Activated naive CD4-positive, alpha-beta T cell treated with anti-CD3 and anti-CD28 coated beads, Interleukin-2, amount 10 ng/mL, durations not matched to agents 7 days and 5 days (primary cell): ENCODE data around the gene OR2T10.
"Not testable (repeated sequence)": the region's sequence is repeated elsewhere in the genome, so short reads cannot be mapped to it uniquely, and the experiment has no call there.

Source experiments
- CTCF ChIA-PET: fragments of 350-600 bp; sonication (Branson Sonifier 250); formaldehyde crosslinking; loops from one replicate; lab custom pipeline; 2021; ENCODE audit warnings: antibody characterized with exemption; lab: Charles Lee
- DNase-seq: peaks from one replicate; pipeline ENCODE4 v3.0.0-alpha.2; 2020
- H3K27ac Mint-ChIP-seq: one replicate; pipeline ENCODE4 v1.8.0; 2021; ENCODE audit warnings: mild to moderate bottlenecking, moderate library complexity, mixed read lengths
- H3K27me3 Mint-ChIP-seq: one replicate; pipeline ENCODE4 v1.8.0; 2021; ENCODE audit warnings: mild to moderate bottlenecking, mixed read lengths
- H3K36me3 Mint-ChIP-seq: one replicate; pipeline ENCODE4 v1.8.0; 2021; ENCODE audit warnings: mixed read lengths
- H3K4me1 Mint-ChIP-seq: one replicate; pipeline ENCODE4 v1.8.0; 2021; ENCODE audit warnings: mixed read lengths
- H3K4me3 Mint-ChIP-seq: one replicate; pipeline ENCODE4 v1.8.0; 2021; ENCODE audit warnings: mild to moderate bottlenecking, moderate library complexity, mixed read lengths
- H3K9me3 Mint-ChIP-seq: one replicate; pipeline ENCODE4 v1.8.0; 2021; ENCODE audit warnings: mixed read lengths

Gene OR2T10

GRCh38 chr1:248573856-248574255 lies 23.6 kb downstream of the OR2T10 start:
- H3K27ac Mint-ChIP-seq, H3K36me3 Mint-ChIP-seq, CTCF ChIA-PET, H3K27me3 Mint-ChIP-seq, H3K4me1 Mint-ChIP-seq, H3K4me3 Mint-ChIP-seq, H3K9me3 Mint-ChIP-seq, DNase-seq: not testable (repeated sequence)

- CTCF ChIA-PET, H3K27me3 Mint-ChIP-seq, H3K9me3 Mint-ChIP-seq, H3K36me3 Mint-ChIP-seq, DNase-seq, H3K4me3 Mint-ChIP-seq, H3K27ac Mint-ChIP-seq: not testable (repeated sequence)
- H3K4me1 Mint-ChIP-seq, result peaks cover 10% of the 10 kb centered on the region
These were observed 25.5 kb downstream of the OR2T10 start for GRCh38 chr1:248572049-248572448.

DNA sequence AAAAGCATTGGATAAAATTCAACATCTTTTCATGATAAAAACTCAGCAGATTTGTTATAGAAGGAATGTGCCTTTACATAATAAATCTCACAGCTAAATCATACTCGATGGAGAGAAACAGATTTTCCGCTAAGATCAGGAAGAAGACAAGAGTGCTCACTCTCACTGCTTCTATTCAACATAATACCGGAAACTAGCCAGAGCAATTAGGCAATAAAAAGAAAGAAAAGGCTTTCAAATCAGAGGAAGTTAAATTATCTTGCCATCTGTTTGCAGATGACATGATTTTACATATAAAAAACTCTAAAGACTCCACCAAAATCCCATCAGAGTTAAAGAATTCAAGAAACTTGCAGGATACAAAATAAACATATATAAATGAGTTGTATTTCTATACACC lies 26.7 kb downstream of the OR2T10 start:
- H3K9me3 Mint-ChIP-seq, CTCF ChIA-PET, H3K4me3 Mint-ChIP-seq, DNase-seq, H3K36me3 Mint-ChIP-seq, H3K27ac Mint-ChIP-seq, H3K27me3 Mint-ChIP-seq: not testable (repeated sequence)
- peaks cover 19% of the 10 kb centered on the region for H3K4me1 Mint-ChIP-seq

DNA sequence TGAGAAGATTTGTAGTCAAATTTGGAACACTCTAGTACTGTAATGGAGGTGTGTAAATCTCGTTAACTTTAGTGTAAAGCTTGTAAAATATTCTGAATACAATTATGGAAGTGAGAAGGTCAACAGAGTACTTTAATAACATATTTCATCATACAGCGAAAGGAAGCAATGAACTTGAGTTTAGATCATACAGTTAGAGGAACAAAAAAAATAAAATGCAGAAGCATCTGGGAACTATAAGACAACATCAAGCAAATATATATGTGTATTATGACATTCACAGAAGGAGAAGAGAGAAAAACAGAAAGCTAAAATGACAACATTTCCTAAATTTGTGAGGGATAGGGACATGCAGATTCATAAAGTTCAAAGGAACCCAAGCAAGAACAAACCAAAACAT lies 28.5 kb downstream of the OR2T10 start:
- H3K4me1 Mint-ChIP-seq, result peaks cover 26% of the 10 kb centered on the region
- H3K27ac Mint-ChIP-seq, H3K27me3 Mint-ChIP-seq, H3K9me3 Mint-ChIP-seq, H3K36me3 Mint-ChIP-seq, H3K4me3 Mint-ChIP-seq, CTCF ChIA-PET, DNase-seq: not testable (repeated sequence)

DNA sequence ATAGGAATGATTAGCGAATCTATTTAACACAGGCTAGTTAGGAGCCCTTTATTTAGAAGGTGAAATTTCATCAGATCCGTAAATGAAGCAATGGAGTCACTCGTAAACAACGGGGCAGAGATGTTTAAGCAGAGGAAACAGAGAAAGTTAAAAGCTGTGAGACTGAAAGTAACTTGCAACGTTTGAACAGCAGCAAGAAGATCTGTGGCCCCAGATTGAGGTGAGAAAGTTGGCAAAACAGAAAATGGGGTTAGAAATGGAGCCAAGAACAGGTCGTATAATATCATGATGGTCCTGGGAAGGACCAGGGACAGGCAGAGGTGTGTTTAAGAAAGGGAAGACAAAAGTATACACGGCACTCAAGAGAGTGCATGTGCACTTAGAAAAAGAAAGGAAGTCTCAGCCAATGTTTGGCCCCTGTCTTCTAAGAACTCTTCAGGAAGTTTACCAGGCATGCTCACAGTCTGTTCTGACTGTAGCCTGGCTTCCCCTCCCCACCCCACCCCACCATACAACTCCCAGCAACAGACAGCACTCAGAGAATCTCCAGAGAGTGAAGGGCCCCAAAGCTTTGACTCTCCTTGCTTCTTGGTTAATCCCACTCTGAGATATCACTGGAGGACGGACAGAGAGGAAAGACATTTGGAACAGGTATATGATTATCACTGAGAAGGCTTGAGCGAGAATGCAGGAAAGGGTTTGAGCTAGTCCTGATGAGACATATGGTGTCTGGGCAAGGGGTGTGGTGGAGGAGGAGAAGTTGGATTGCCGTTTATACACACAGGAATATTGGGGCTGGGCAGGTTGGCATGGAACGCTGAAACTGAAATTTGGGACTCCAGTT lies 31.7 kb downstream of the OR2T10 start:
- peak; percentile 57 for DNase-seq
- Mint-ChIP-seq H3K4me3 (peak overlapping the region; percentile 71), H3K27ac (peak overlapping the region; percentile 91), H3K4me1 (peaks cover 24% of the 10 kb centered on the region)
- H3K9me3 Mint-ChIP-seq, H3K27me3 Mint-ChIP-seq, CTCF ChIA-PET, H3K36me3 Mint-ChIP-seq: not testable (repeated sequence)

GRCh38 chr1:248562672-248563071 lies 34.8 kb downstream of the OR2T10 start, which contains the start of gene OR2T29:
Gene OR2T29, minus strand, starts transcription at chr1:248562772. Its CDS starts 3,281 bp downstream, at chr1:248559491.
- H3K4me1 Mint-ChIP-seq, result peaks cover 18% of the 10 kb centered on the region
- H3K27ac Mint-ChIP-seq, CTCF ChIA-PET, DNase-seq, H3K4me3 Mint-ChIP-seq, H3K36me3 Mint-ChIP-seq, H3K9me3 Mint-ChIP-seq, H3K27me3 Mint-ChIP-seq: not testable (repeated sequence)

DNA sequence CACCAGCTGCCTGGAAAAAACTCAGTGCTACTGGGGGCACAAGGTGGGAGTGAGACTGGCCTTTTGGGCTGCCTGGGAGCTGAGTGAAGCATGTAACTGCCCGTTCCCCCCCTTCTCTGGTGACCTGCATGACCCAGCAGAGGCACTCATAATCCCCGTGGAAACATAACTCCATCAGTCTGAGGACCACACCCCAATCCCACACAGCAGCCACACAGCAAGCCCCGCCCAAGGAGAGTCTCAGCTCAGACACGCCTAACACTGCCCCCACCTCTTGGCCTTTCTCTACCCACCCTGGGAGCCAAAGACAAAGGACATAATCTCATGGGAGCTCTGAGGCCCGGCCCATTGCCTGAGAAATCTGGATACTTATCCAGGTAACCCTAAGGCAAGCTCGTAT lies 46.5 kb downstream of the OR2T10 start:
- H3K4me3 Mint-ChIP-seq, H3K4me1 Mint-ChIP-seq, DNase-seq, CTCF ChIA-PET, H3K27ac Mint-ChIP-seq, H3K36me3 Mint-ChIP-seq, H3K27me3 Mint-ChIP-seq, H3K9me3 Mint-ChIP-seq: not testable (repeated sequence)

DNA sequence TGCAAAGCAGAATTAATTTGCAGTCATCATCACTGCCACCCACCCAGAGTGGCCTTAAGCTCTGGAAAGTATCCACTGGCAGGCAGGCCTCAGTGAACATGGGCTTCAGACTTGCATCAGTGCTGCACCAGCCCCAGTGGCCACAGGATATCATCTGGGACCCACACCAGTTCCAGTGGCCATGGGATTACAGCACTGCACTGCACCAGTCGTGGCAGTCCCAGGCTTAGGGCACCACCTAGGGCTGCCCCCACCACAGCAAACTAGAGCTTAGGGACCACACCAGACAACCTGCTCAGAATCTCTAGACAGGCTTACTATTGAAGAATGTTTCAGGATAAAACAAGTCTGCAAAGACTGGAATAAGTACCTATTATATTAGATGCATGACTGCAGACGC lies 50.1 kb downstream of the OR2T10 start:
- H3K27ac Mint-ChIP-seq, DNase-seq, H3K9me3 Mint-ChIP-seq, H3K36me3 Mint-ChIP-seq, H3K4me1 Mint-ChIP-seq, H3K27me3 Mint-ChIP-seq, CTCF ChIA-PET, H3K4me3 Mint-ChIP-seq: not testable (repeated sequence)
